Measurements from ENCODE around the gene ARSK.

Gene ARSK

DNA sequence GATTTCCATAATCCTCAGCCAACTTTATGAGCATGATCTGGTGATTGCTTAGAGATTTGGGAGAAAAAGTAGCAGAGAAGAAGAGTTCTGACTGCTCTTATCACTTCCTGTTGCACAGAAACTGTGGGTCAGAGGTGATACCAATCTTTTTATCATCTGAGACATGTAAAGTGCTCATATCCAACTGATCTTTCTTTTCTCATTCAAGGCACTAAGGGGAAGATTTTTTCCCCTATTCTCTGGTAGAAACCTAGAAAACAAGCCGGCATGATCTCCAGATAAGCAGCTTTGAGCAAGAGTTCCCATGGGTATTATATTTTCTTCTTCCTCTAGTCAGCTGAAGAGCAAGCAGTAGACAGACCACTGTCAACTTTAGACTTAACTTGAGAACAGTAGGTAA, 36.0 kb downstream of the ARSK start:
- Histone ChIP-seq H3K4ac (ENCODE audit: low read depth in 1 of 2, low read length in 2 of 2) (no peak overlapping the region), H2AFZ (ENCODE audit: low read depth, low read length) (no peak overlapping the region), H4K91ac (ENCODE audit: low read length) (no peak overlapping the region), H3K23ac (ENCODE audit: low read length in 2 of 2) (no peak overlapping the region), H3K4me2 (ENCODE audit: low read length, poor library complexity, severe bottlenecking) (no peak overlapping the region), H3K9me3 (ENCODE audit: control insufficient read depth, low read length) (no peaks in the 10 kb centered on the region), H3K27me3 (ENCODE audit: control insufficient read depth in 1 of 2, insufficient read depth in 1 of 2, low read length in 2 of 2) (no peaks in the 10 kb centered on the region), H2AK5ac (ENCODE audit: low read length, severe bottlenecking) (no peak overlapping the region), H4K8ac (ENCODE audit: low read length) (no peak overlapping the region), H3K4me1 (ENCODE audit: control insufficient read depth, insufficient read depth, low read depth, low read length) (no peaks in the 10 kb centered on the region), H2BK120ac (ENCODE audit: low read depth, low read length) (no peak overlapping the region), H3K18ac (ENCODE audit: low read depth in 1 of 2, low read length in 2 of 2) (no peak overlapping the region), H3K9ac (ENCODE audit: low read length) (peak overlapping the region; percentile 26), H2BK15ac (ENCODE audit: low read depth, poor library complexity, severe bottlenecking) (no peak overlapping the region), H3K36me3 (ENCODE audit: control insufficient read depth in 1 of 2, insufficient read depth in 2 of 2, low read depth in 1 of 2, low read length in 2 of 2) (peaks cover 0 to 3% of the 10 kb centered on the region in 2 experiments), H3K79me1 (replicated peaks; ENCODE audit: low read length, poor library complexity, severe bottlenecking) (no peaks in the 10 kb centered on the region), H3K14ac (ENCODE audit: low read length in 2 of 2) (no peak overlapping the region), H2BK5ac (ENCODE audit: low read depth, low read length, poor library complexity, severe bottlenecking) (no peak overlapping the region), H3K4me3 (ENCODE audit: insufficient read depth in 1 of 2, low read depth in 1 of 2, low read length in 2 of 2) (no peak overlapping the region), H3K27ac (ENCODE audit: low read length, poor library complexity, severe bottlenecking) (no peak overlapping the region), H2BK12ac (ENCODE audit: low read length in 2 of 2) (no peak overlapping the region)
- DNase-seq, result peak; percentile 24
- 20% methylated on average over 1 of the region's 1 CpG for WGBS

DNA sequence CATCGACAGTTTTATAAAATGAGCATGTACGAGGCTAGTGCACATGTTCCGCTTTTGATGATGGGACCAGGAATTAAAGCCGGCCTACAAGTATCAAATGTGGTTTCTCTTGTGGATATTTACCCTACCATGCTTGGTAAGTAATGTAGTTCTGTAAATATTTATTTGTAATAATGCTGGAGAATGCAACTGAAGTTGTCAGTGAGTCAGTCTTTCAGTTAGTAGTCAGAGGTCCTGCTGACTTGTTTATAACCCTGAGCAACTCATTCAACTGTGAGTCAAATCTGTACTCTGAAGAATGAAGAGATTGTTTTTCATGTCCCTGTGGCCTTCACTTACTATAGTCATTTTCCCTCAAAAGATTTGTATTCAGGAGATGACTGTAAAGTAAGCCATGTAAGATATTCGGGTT, 36.6 kb downstream of the ARSK start:
- Histone ChIP-seq H2BK12ac (ENCODE audit: low read length in 2 of 2) (no peak overlapping the region), H3K4me2 (ENCODE audit: low read length, poor library complexity, severe bottlenecking) (no peak overlapping the region), H2BK15ac (ENCODE audit: low read depth, poor library complexity, severe bottlenecking) (no peak overlapping the region), H2AK5ac (ENCODE audit: low read length, severe bottlenecking) (no peak overlapping the region), H3K9me3 (ENCODE audit: control insufficient read depth, low read length) (no peaks in the 10 kb centered on the region), H2AFZ (ENCODE audit: low read depth, low read length) (no peak overlapping the region), H2BK120ac (ENCODE audit: low read depth, low read length) (no peak overlapping the region), H3K23ac (ENCODE audit: low read length in 2 of 2) (no peak overlapping the region), H3K4ac (ENCODE audit: low read depth in 1 of 2, low read length in 2 of 2) (no peak overlapping the region), H3K27me3 (ENCODE audit: control insufficient read depth in 1 of 2, insufficient read depth in 1 of 2, low read length in 2 of 2) (no peaks in the 10 kb centered on the region), H3K79me1 (replicated peaks; ENCODE audit: low read length, poor library complexity, severe bottlenecking) (no peaks in the 10 kb centered on the region), H3K9ac (ENCODE audit: low read length) (peak overlapping the region; percentile 76), H3K18ac (ENCODE audit: low read depth in 1 of 2, low read length in 2 of 2) (no peak overlapping the region), H3K14ac (ENCODE audit: low read length in 2 of 2) (no peak overlapping the region), H4K91ac (ENCODE audit: low read length) (no peak overlapping the region), H4K8ac (ENCODE audit: low read length) (no peak overlapping the region), H3K27ac (ENCODE audit: low read length, poor library complexity, severe bottlenecking) (no peak overlapping the region), H3K4me3 (ENCODE audit: insufficient read depth in 1 of 2, low read depth in 1 of 2, low read length in 2 of 2) (no peak overlapping the region), H3K4me1 (ENCODE audit: control insufficient read depth, insufficient read depth, low read depth, low read length) (no peaks in the 10 kb centered on the region), H2BK5ac (ENCODE audit: low read depth, low read length, poor library complexity, severe bottlenecking) (no peak overlapping the region), H3K36me3 (ENCODE audit: control insufficient read depth in 1 of 2, insufficient read depth in 2 of 2, low read depth in 1 of 2, low read length in 2 of 2) (peaks cover 0 to 3% of the 10 kb centered on the region in 2 experiments)
- DNase-seq, result peak; percentile 88
- WGBS, result 36% methylated on average over 4 of the region's 5 CpGs

DNA sequence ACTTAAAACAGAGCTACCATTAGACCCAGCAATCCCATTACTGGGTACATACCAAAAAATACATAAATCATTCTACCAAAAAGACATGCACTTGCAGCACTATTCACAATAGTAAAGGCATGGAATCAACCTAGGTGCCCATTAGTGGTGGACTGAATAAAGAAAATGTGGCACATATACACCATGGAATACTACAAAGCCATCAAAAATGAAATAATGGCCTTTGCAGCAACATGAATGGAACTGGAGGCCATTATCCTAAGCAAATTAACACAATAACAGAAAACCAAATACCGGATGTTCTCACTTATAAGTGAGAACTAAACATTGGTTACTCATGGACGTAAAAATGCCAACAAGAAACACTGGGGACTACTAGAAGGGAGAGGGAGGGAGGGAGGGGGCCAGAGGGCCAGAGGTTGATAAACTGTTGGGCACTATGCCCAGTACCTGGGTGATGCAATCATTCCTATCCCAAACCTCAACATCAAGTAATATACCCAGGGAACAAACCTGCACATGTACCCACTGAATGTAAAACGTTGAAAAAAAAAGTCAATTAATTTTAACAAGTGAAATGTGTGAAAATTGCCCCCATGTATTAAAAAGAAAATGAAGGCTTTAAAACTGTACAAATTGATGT, 40.5 kb downstream of the ARSK start:
- no peak overlapping the region for H3K9ac ChIP-seq (ENCODE audit: low read length)
- H3K4ac ChIP-seq (ENCODE audit: low read depth in 1 of 2, low read length in 2 of 2), result no peak overlapping the region
- no peak overlapping the region for H2AK5ac ChIP-seq (ENCODE audit: low read length, severe bottlenecking)
- H3K27ac ChIP-seq (ENCODE audit: low read length, poor library complexity, severe bottlenecking), result no peak overlapping the region
- H2AFZ ChIP-seq (ENCODE audit: low read depth, low read length), result no peak overlapping the region
- no peak overlapping the region for H2BK120ac ChIP-seq (ENCODE audit: low read depth, low read length)
- H3K79me1 ChIP-seq (replicated peaks; ENCODE audit: low read length, poor library complexity, severe bottlenecking), result no peaks in the 10 kb centered on the region
- H3K14ac ChIP-seq (ENCODE audit: low read length in 2 of 2), result no peak overlapping the region
- peaks cover 0 to under 1% of the 10 kb centered on the region in 2 experiments for H3K36me3 ChIP-seq (ENCODE audit: control insufficient read depth in 1 of 2, insufficient read depth in 2 of 2, low read depth in 1 of 2, low read length in 2 of 2)
- H3K9me3 ChIP-seq (ENCODE audit: control insufficient read depth, low read length), result no peaks in the 10 kb centered on the region
- H3K4me3 ChIP-seq (ENCODE audit: insufficient read depth in 1 of 2, low read depth in 1 of 2, low read length in 2 of 2), result no peak overlapping the region
- no peak overlapping the region for H2BK15ac ChIP-seq (ENCODE audit: low read depth, poor library complexity, severe bottlenecking)
- H3K4me2 ChIP-seq (ENCODE audit: low read length, poor library complexity, severe bottlenecking), result no peak overlapping the region
- H3K23ac ChIP-seq (ENCODE audit: low read length in 2 of 2), result no peak overlapping the region
- no peak overlapping the region for H2BK12ac ChIP-seq (ENCODE audit: low read length in 2 of 2)
- H3K4me1 ChIP-seq (ENCODE audit: control insufficient read depth, insufficient read depth, low read depth, low read length), result no peaks in the 10 kb centered on the region
- no peaks in the 10 kb centered on the region for H3K27me3 ChIP-seq (ENCODE audit: control insufficient read depth in 1 of 2, insufficient read depth in 1 of 2, low read length in 2 of 2)
- no peak overlapping the region for H2BK5ac ChIP-seq (ENCODE audit: low read depth, low read length, poor library complexity, severe bottlenecking)
- DNase-seq, result no peak
- H4K91ac ChIP-seq (ENCODE audit: low read length), result no peak overlapping the region
- WGBS, result no CpG with 5 or more reads among the region's 3 CpGs
- no peak overlapping the region for H4K8ac ChIP-seq (ENCODE audit: low read length)
- H3K18ac ChIP-seq (ENCODE audit: low read depth in 1 of 2, low read length in 2 of 2), result no peak overlapping the region

DNA sequence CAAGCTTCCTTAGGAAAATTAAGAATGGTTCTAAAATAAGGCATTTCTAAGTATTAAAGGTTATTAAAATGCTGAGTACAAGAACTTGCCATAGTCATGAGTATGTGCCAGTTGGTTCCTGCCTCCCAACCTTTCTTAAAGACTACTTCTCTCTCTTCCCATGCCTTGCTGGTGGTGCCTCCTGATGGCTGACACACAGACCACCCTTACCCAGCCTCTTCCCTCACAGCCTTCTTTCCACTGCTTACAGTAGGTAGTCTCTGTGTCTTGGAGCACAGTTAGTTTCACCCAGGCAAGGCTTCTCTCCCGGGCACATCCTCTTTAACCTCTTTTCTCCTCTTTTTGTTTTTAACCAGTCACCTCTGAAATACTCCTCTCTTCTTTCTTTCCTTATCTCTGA, 44.4 kb downstream of the ARSK start:
- no peak overlapping the region for H2BK120ac ChIP-seq (ENCODE audit: low read depth, low read length)
- no peak overlapping the region for H3K4ac ChIP-seq (ENCODE audit: low read depth in 1 of 2, low read length in 2 of 2)
- no peak overlapping the region for H4K8ac ChIP-seq (ENCODE audit: low read length)
- no peak overlapping the region for H2AFZ ChIP-seq (ENCODE audit: low read depth, low read length)
- H3K27me3 ChIP-seq (ENCODE audit: control insufficient read depth in 1 of 2, insufficient read depth in 1 of 2, low read length in 2 of 2), result no peaks in the 10 kb centered on the region
- H4K91ac ChIP-seq (ENCODE audit: low read length), result no peak overlapping the region
- no peaks in the 10 kb centered on the region for H3K4me1 ChIP-seq (ENCODE audit: control insufficient read depth, insufficient read depth, low read depth, low read length)
- no peak overlapping the region for H3K9ac ChIP-seq (ENCODE audit: low read length)
- no peaks in the 10 kb centered on the region for H3K9me3 ChIP-seq (ENCODE audit: control insufficient read depth, low read length)
- no peak overlapping the region for H3K23ac ChIP-seq (ENCODE audit: low read length in 2 of 2)
- H2AK5ac ChIP-seq (ENCODE audit: low read length, severe bottlenecking), result no peak overlapping the region
- no peak overlapping the region for H3K4me2 ChIP-seq (ENCODE audit: low read length, poor library complexity, severe bottlenecking)
- H2BK15ac ChIP-seq (ENCODE audit: low read depth, poor library complexity, severe bottlenecking), result no peak overlapping the region
- 100% methylated on average over 1 of the region's 1 CpG for WGBS
- no peak for DNase-seq
- no peak overlapping the region for H2BK12ac ChIP-seq (ENCODE audit: low read length in 2 of 2)
- no peaks in the 10 kb centered on the region for H3K79me1 ChIP-seq (replicated peaks; ENCODE audit: low read length, poor library complexity, severe bottlenecking)
- no peak overlapping the region for H3K27ac ChIP-seq (ENCODE audit: low read length, poor library complexity, severe bottlenecking)
- H3K36me3 ChIP-seq (ENCODE audit: control insufficient read depth in 1 of 2, insufficient read depth in 2 of 2, low read depth in 1 of 2, low read length in 2 of 2), result peaks cover 0 to 18% of the 10 kb centered on the region in 2 experiments
- no peak overlapping the region for H3K4me3 ChIP-seq (ENCODE audit: insufficient read depth in 1 of 2, low read depth in 1 of 2, low read length in 2 of 2)
- no peak overlapping the region for H3K18ac ChIP-seq (ENCODE audit: low read depth in 1 of 2, low read length in 2 of 2)
- no peak overlapping the region for H2BK5ac ChIP-seq (ENCODE audit: low read depth, low read length, poor library complexity, severe bottlenecking)
- H3K14ac ChIP-seq (ENCODE audit: low read length in 2 of 2), result no peak overlapping the region
